GM21619 (cell line): ENCODE results near the gene RUNX2.

ENCODE experiments used
- ATAC-seq: cut with Tn5 transposase; IDR thresholded peaks from one replicate; pipeline ENCODE4 v1.9.1; 2021; ENCODE audit not compliant: unreplicated experiment

RUNX2 gene

GRCh38 chr6:45609141-45609638 lies 281.1 kb downstream of the RUNX2 start:
- no peak for ATAC-seq

- ATAC-seq: no peak
Observed at GRCh38 chr6:45610374-45610773, 282.2 kb downstream of the RUNX2 start.

DNA sequence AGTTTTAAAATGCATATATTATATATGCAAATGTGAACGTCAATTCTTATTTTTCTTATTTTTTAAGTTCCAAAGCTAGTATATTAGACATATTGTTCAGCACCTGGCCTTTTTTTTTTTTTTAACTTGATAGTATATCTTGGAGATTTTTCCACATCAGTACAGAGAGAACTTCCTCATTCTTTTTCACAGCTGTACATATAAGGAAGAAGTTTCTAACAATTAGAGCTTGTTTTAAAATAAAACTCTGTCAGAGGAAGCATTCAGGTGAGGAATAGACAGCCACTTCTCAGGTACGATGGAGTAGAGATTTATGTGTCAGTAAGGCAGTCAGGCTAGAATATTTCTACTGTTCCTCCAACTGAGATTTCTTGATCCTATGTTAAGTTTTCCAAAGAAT lies 282.7 kb downstream of the RUNX2 start:
- no peak for ATAC-seq

GRCh38 chr6:45611491-45611890 lies 283.4 kb downstream of the RUNX2 start:
- no peak for ATAC-seq

- ATAC-seq: no peak
Observed at GRCh38 chr6:45613656-45614055, 285.5 kb downstream of the RUNX2 start.

- no peak for ATAC-seq
Observed at GRCh38 chr6:45614488-45615285, 286.6 kb downstream of the RUNX2 start.

- ATAC-seq: no peak
Observed at GRCh38 chr6:45616209-45616608, 288.1 kb downstream of the RUNX2 start.

- ATAC-seq: no peak
Observed at GRCh38 chr6:45617441-45617840, 289.3 kb downstream of the RUNX2 start.

GRCh38 chr6:45618259-45618658 lies 290.1 kb downstream of the RUNX2 start:
- no peak for ATAC-seq

- ATAC-seq: no peak
Observed at GRCh38 chr6:45619211-45619760, 291.2 kb downstream of the RUNX2 start.

DNA sequence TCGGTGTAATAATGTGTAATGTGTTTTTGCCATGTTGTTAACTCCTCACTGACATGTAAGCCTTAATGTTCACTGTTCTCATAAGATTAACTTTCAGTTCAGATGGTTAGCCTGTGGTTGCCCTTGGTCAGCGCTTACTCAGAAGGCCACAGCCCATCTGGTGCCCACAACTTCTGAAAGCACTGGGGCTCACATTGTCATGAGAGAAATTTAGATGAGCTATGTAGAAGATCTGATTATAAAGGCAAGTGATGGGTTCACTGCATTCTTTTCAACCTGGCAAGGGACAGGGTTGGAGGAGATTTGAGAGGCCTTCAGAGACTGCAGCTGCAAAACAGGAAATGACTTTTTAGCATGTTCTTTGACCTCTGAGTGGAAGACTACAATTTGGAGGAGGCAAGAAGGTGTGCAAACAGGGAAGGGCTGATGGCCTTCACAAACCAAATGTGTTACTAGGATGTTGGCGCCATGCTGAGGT lies 291.9 kb downstream of the RUNX2 start:
- ATAC-seq: no peak

DNA sequence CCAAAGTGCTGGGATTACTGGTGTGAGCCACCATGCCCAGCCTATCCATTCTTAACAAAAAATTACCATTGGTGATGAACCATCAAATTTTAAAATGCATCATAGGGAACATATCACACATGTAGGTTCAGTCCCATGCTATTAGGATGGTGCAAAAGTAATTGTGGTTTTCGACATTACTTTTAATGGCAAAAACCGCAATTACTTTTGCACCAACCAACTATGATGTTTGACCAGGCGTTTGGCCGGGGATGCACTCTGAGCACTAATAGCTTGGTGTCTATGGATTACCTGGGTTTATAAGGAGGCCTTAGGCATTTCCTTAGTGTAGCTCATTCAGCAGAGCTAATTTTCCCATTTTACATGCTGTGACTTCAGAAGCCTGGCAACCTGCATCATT lies 296.1 kb downstream of the RUNX2 start:
- ATAC-seq: no peak

- ATAC-seq: no peak
Observed at GRCh38 chr6:45625191-45625664, 297.1 kb downstream of the RUNX2 start.

DNA sequence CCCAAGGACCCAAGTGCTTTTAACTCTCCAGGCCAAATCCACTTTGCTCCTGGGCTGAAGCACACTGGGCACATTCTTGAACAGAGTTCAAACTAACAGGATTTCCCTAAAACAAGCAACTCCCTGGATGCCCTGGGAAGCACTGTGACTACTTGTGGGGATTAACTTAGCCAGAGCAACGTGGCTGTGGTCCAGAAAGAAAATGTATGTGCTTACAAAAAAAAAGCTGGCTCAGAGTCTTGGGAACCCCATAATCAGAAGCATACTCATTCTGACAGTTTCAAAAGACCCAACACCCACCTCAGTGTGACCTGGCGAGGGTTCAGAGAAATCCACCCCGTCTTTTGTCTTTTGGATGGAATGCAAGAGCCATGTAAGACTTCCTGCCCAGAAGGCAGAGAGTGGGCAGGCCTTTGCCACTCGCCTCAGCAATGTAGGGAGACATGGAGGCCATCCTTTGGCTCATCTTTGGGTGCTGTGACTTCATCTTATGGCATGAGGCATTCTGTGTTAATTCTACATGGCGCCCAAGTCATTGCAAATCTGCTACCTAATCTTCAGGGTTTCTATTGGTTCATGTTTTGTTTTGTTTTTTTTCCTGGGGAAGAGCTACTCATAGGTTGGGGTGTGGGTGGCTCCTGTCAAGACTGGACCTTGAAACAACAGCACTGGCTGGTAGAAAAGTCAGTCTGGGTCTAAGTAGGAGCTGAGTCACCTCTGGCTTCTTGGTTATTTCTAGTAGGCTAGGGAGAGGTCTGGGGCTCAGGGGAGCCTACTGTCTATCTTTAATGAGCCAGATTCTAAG lies 298.2 kb downstream of the RUNX2 start:
- no peak for ATAC-seq

- ATAC-seq: no peak
Observed at GRCh38 chr6:45630314-45630713, 302.2 kb downstream of the RUNX2 start.

DNA sequence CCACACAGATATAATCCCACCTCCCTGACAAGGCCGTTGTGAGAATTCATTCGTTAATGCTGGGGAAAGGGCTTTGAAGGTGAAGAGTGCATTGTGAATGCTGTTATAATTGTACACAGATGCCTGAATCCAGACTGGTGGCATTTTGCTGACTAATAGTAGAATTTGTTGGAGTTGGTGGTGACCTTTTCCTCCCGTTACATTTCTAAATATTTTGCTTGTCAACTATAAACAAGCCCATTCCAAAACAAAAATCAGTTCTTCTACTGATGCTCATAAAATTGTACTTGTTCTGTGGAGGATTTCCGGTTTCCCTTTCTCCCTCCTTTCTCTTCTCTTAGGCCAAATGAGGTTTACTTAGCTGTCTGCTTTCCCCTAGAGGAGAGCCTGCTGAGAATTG lies 302.7 kb downstream of the RUNX2 start:
- no peak for ATAC-seq

DNA sequence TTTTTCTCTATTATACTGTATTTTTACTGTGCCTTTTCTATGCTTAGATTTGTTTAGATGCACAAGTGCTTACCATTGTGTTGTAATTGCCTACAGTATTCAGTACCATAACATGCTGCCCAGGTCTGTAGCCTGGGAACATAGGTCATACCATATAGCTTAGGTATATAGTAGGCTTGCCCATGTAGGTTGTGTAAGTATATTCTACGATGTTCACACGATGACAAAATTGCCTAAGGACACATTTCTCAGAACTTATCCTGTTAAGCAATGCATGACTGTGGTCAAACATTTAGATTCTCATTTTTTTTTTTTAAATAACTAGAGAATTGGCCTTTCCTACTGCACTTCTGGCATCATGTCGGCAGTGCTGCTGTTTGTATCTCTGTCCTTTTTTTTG lies 303.3 kb downstream of the RUNX2 start:
- ATAC-seq: no peak

GRCh38 chr6:45633272-45633908 lies 305.3 kb downstream of the RUNX2 start:
- no peak for ATAC-seq

DNA sequence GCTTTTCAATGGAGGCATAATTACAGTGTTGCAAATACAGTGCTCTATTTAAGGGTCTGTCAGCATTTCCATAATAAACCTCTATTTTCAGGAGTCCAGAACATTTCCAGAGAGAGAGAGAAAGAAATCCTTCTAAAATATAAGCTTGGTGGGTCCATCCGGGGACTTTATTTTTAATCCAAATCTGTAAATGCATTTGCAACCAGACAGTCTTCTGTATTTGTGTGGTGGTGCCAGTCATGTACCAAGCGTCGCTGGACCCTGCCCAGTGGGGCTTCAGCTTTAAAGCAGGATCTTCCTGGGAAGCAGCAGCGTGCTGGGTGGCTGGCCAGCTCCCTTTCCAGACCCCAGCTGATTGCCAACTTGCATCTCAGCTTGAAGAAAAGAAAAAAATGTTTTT lies 306.1 kb downstream of the RUNX2 start:
- ATAC-seq: no peak

GRCh38 chr6:45635284-45635867 lies 307.2 kb downstream of the RUNX2 start:
- ATAC-seq: no peak

- ATAC-seq: no peak
Observed at GRCh38 chr6:45637056-45637455, 308.9 kb downstream of the RUNX2 start.
